Measurements from ENCODE around the gene PLA2G3. TPM values are rescaled to one million over a fixed set of nuclear protein-coding genes. Genes with fewer than 3 reads are reported as not detected.
"Not testable (repeated sequence)": the region's sequence is repeated elsewhere in the genome, so short reads cannot be mapped to it uniquely, and the experiment has no call there.

Gene PLA2G3
- polyA plus RNA-seq, 1 donor from 2014 or later: not detected

DNA sequence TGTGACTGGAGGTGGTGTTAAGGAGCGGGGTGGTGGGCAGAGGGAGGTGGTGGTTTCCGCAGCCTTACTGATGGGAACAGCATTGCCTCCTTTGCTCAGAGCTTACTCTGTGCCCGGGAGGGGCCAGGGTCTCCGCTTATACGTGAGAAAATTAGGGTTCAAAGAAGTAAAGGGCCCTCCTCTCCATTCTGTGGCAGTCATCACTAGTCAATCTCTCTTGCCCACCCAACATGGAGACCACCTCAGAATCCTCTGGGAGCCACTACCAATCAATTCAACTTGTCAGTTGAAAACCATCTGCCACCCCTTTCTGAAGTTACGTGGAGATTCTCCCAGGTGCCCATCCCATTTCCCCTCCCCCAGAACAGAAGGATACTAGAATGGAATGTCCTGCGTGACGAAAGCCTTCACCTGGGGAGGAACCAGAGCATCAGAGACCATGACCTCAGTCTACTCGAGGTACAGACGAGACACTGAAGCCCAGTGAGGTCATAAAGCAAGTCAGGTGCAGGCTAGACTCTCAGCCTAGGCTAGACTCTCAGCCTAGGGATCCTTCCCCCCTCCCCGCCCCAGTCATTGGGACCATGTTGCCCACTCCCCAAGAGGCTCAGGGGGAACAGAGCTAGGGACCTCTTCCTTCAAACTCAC is 34.9 kb downstream of the PLA2G3 start:
- Mint-ChIP-seq H3K27ac (peak overlapping the region in 2 of 3 donors; percentile 31 to 69), H3K4me3 (peak overlapping the region in 2 of 4 donors; percentile 32 to 100), H3K9me3 (no peaks in the 10 kb centered on the region), H3K36me3 (peaks cover 2% of the 10 kb centered on the region), H3K27me3 (peaks cover 3% of the 10 kb centered on the region), H3K4me1 (peaks cover 9 to 21% (median 15%) of the 10 kb centered on the region in 3 donors)

DNA sequence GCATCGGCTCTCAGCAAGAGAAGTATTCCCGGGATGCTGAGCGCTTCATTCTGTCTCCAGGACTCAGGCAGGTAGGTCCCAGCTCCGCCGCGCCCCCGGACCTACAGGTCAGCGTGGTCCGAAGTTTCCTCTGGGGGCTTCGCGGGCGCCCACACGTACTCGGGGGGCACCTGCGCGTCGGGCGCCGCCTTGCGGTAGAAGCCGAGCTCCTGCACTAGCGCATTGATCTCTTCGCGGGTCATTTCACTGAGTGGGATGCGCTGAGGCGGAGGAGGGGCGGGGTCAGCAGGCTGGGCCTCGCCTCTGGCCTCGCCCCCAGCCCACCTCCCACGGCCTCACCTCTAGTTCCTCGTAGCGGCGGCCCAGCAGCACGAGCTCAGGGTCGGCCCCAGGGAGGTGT is 35.4 kb downstream of the PLA2G3 start:
- Mint-ChIP-seq H3K4me1 (peaks cover 9 to 21% (median 15%) of the 10 kb centered on the region in 3 donors), H3K4me3 (peak overlapping the region in 1 of 4 donors; percentile 100), H3K27me3 (peaks cover 3% of the 10 kb centered on the region), H3K27ac (no peak overlapping the region), H3K9me3 (no peaks in the 10 kb centered on the region), H3K36me3 (peaks cover 2% of the 10 kb centered on the region)

DNA sequence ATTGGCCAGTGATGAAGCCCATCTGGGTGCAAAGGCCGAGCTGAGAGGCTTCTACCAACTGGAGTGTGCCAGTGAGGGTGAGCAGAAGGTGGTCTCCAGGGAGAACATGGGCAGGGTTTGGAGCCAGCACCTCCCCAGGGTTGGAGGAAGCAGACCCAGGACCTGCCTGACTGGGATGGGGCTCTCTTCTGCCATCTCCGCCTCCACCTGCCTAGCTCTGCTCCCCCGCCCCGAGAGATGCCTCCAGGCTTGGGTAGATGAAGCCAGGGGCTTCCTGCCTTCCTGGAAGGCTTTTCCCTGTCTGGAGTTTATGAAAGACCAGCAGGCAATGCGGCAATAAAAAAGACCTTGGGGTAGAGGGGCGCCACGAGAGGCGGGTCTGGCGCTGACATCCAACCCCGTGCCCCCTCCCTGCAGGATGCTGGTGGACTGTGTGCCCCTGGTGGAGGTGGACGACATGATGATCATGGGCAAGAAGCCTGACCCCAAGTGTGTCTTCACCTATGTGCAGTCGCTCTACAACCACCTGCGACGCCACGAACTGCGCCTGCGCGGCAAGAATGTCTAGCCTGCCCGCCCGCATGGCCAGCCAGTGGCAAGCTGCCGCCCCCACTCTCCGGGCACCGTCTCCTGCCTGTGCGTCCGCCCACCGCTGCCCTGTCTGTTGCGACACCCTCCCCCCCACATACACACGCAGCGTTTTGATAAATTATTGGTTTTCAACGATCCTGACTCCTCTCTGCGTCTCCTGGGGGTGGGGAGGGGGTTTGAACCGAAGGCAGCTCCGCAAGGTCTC is 36.2 kb downstream of the PLA2G3 start:
- H3K27me3 Mint-ChIP-seq: peaks cover 3% of the 10 kb centered on the region
- no peak overlapping the region for H3K4me3 Mint-ChIP-seq
- peaks cover 9 to 21% (median 15%) of the 10 kb centered on the region in 3 donors for H3K4me1 Mint-ChIP-seq

DNA sequence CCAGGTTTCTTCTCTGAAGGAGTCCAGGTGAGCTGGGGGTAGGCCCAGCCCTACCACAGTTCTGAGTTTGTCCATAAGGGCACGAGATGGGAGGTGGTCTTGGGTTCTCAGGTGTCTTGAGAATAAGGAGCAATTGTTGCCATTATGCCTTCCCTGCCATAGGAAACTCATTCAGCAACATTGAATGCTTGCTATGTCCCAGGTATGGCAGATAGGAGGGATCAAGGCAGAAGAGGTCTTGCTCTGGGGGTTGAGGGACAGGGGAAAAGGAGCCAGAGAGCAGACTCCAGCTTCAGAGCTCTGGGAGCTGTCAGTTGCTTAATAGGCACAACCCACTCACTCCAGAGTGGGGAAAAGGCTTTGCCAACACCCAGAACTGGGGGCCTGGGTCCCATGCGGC is 37.2 kb downstream of the PLA2G3 start:
- Mint-ChIP-seq H3K27ac (peak overlapping the region in 1 of 3 donors; percentile 48), H3K36me3 (peaks cover 2% of the 10 kb centered on the region), H3K4me3 (peak overlapping the region in 1 of 4 donors; percentile 40), H3K27me3 (peaks cover 3% of the 10 kb centered on the region), H3K9me3 (no peaks in the 10 kb centered on the region), H3K4me1 (peaks cover 9 to 19% (median 15%) of the 10 kb centered on the region in 3 donors)

More for the DNA sequence above, 36.2 kb downstream of the PLA2G3 start:
- H3K27ac Mint-ChIP-seq: peak overlapping the region in 2 of 3 donors; percentile 48 to 66
- H3K9me3 Mint-ChIP-seq: no peaks in the 10 kb centered on the region
- peaks cover 2% of the 10 kb centered on the region for H3K36me3 Mint-ChIP-seq

DNA sequence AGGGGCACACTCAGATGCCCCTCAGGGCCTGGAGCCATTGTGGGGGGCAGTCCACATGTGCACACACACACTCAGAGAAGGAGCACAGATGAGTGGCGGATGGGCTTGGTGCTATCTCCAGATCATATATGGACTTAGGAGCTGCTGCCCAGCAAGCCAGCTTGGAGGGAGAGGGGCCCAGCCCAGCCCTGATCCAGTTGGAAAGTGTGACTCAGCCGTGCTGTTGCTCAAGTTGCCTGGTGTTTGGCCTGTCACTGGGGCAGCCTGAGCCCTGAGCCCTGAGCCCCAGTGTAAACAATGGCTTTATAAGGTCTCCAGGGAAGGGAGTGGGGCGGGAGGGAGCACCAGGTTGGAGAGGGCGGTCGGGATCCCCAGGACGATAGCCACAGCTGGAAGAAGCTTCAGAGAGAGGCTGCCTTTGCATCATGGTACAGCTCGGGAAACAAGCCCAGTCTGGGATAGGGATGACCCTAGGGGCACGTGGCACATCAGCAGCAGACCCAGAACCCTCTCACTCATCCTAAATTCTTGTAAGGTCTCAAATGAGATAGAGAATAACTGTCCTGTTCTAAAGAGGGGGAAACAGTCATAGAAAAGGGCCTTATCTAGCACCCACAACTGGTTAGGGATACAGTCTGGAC is 37.7 kb downstream of the PLA2G3 start:
- H3K4me3 Mint-ChIP-seq: peak overlapping the region in 1 of 4 donors; percentile 40
- H3K27me3 Mint-ChIP-seq: peaks cover 3% of the 10 kb centered on the region
- H3K9me3 Mint-ChIP-seq: no peaks in the 10 kb centered on the region
- no peak overlapping the region for H3K27ac Mint-ChIP-seq
- H3K36me3 Mint-ChIP-seq: peaks cover 2% of the 10 kb centered on the region
- H3K4me1 Mint-ChIP-seq: peaks cover 3 to 14% (median 10%) of the 10 kb centered on the region in 3 donors

DNA sequence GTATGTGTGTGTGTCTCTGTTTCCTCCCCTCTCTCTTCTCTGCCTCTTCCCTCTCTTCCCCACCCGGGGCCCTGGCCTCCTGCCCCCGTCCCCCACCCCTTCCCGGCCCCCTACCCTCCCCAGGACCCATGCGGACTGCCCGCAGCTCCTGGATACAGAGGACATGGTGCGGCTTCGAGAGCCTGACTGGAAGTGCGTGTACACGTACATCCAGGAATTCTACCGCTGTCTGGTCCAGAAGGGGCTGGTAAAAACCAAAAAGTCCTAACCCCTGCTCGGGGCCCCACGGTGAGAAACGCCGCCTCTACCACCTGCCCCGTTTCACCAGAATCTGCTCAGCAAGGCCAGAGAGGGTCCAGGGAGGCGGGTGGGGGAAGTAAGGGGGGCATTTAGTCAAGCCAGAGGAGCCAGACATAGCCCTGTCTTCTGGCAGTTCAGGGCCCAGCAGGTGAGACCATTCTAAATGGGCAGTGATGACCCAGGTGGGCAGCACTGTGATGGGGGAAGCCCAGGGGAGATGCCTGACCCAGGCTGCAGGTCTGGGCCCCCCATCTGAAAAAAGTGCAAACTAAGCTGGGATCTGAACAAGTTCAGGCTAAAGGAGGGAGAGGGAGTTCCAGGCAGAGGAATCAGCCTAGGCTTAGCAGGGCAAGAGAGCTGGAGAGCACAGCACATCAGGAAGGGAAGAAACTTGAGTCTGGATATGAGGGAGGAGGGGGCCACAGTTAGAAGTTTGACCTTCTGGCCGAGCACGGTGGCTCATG is 39.4 kb downstream of the PLA2G3 start:
- H3K27ac Mint-ChIP-seq: no peak overlapping the region
- peak overlapping the region in 1 of 4 donors; percentile 32 for H3K4me3 Mint-ChIP-seq
- peaks cover 0 to 5% (median 4%) of the 10 kb centered on the region in 3 donors for H3K4me1 Mint-ChIP-seq
- peaks cover 5% of the 10 kb centered on the region for H3K36me3 Mint-ChIP-seq
- H3K27me3 Mint-ChIP-seq: no peaks in the 10 kb centered on the region
- H3K9me3 Mint-ChIP-seq: no peaks in the 10 kb centered on the region

DNA sequence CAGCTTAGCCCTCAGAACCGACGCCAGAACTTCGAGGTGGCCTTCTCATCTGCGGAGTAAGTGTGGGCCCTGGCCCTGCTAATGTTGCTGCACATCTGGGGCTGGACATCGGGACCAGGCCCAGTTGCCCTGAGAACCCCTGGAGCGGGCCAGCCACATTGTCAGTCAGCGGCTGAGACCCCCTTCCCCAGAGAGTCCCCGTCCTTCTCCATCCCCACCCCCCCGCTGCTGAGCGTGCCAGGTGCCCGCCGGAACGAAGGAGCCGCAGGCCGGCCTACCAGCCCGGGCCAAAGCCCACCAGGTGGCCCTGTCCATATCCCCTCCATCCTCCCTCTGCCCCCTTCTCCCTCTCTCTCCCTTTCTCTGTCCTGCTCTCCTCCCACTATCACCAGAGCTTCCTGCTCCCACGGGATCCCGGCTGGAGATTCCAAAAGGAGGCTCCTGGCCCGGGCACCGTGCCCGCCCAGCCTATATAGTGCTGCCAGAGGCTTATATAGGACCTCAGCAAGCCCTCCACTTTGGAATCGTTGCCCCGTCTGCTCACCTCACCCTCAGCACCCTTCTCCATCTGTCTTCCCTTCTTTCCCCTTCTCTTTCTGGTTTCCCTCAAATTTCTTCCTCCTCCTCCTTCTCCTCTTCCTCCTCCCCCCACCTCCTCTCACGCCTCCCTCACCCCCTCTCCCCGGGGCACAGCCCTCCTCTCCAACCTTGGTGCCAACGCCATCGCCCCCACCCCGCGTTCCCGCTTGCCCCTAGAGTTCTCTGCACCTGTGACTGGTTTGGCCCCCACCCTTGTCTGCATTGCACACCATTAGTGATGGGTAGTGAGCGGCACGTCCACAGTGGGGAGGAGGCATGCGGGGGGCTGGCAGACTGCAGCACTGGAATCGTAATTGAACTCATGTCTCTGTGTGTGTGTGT is 40.2 kb downstream of the PLA2G3 start:
- Mint-ChIP-seq H3K27me3 (no peaks in the 10 kb centered on the region), H3K27ac (peak overlapping the region in 1 of 3 donors; percentile 42), H3K9me3 (no peaks in the 10 kb centered on the region), H3K4me3 (peak overlapping the region in 1 of 4 donors; percentile 32), H3K36me3 (peaks cover 3% of the 10 kb centered on the region), H3K4me1 (no peaks in the 10 kb centered on the region)

DNA sequence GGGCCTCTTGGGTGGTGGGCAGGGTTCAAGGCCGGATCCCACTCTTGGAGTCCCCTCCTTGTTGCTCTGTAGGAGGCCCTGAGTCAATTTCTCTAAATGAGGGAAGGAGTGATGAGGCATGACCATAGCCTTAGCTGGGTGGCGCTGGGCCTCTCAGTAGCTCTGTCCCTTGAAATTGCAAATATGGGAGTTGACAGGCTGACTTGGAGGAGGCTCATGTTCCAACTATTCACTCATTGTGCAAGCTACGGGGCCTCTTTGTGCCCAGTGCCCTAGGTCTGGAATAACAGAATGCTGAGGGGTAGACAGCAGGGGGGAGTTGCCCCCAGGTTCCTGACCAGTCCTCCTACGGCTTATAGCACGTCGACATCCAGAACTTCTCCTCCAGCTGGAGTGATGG is 40.9 kb downstream of the PLA2G3 start:
- Mint-ChIP-seq H3K9me3 (no peaks in the 10 kb centered on the region), H3K4me1 (no peaks in the 10 kb centered on the region), H3K27me3 (no peaks in the 10 kb centered on the region), H3K36me3 (peaks cover 3% of the 10 kb centered on the region), H3K27ac (no peak overlapping the region), H3K4me3 (no peak overlapping the region)

DNA sequence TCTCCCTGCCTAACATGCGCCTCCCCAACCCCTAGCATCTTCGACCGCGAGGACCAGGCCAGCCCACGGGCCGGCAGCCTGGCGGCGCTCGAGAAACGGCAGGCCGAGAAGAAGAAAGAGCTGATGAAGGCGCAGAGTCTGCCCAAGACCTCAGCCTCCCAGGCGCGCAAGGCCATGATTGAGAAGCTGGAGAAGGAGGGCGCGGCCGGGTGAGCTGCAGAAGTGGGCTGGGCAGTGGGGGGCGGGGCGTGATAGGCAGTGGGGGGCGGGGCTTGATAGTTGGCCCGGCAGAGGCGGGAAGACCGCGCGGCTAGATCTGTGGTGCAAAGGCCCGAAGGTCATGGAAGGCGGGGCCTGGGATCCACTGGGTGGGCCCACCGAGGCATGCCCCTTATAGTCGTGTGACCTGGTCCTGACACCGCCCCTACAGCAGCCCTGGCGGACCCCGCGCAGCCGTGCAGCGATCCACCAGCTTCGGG is 41.6 kb downstream of the PLA2G3 start:
- no peak overlapping the region for H3K4me3 Mint-ChIP-seq
- no peaks in the 10 kb centered on the region for H3K9me3 Mint-ChIP-seq
- no peaks in the 10 kb centered on the region for H3K4me1 Mint-ChIP-seq
- peaks cover 3% of the 10 kb centered on the region for H3K36me3 Mint-ChIP-seq
- no peak overlapping the region for H3K27ac Mint-ChIP-seq
- H3K27me3 Mint-ChIP-seq: no peaks in the 10 kb centered on the region

DNA sequence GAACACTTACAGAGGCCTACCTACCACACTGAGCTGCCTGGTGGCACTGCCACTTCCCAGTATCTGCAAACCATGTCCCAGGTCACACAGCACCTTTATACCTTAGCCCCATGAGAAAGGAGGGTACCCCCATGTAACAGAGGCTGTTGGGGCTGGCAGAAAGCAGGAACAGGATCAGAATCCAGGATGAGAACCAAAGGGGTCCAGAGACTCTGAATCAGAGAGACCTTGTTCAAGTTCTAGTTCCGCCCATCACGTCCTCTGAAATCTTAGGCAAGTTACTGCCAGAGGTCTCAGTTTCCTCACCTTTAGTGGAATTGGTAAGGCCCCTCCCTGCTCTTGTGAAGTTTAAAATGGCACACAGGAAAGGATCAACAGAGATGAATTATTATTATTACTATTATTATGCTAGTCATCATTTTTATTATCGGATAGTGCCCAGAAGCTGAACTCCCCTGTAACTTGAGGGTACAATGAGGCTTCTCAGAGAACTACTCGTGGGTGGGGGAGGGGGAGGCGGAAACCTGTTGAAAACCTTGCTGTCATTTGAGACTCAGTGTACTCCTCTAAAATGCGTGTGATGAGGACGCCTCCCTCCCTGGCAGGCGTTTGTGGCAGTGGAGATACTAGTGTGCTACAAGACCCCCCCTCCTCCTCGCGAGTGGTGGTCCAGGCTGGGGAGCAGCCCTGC is 42.2 kb downstream of the PLA2G3 start:
- no peak overlapping the region for H3K4me3 Mint-ChIP-seq
- no peaks in the 10 kb centered on the region for H3K9me3 Mint-ChIP-seq
- H3K27ac Mint-ChIP-seq: no peak overlapping the region
- H3K4me1 Mint-ChIP-seq: no peaks in the 10 kb centered on the region
- H3K27me3 Mint-ChIP-seq: no peaks in the 10 kb centered on the region
- H3K36me3 Mint-ChIP-seq: peaks cover 3% of the 10 kb centered on the region

DNA sequence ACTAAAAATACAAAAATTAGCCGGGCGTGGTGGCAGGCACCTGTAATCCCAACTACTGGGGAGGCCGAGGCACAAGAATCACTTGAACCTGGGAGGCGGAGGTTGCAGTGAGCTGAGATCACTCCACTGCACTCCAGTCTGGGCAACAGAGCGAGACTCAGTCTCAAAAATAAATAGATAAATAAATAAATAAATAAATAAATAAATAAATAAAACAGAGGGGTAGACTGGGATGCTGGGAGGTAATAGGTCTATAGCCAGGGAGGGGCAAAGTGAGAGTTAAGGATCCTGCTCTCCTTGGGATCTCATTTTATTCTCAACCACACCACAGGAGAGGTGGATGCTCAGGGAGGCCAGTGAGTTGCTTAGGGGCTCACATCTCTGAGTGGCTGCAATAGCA is 42.8 kb downstream of the PLA2G3 start:
- H3K4me3 Mint-ChIP-seq, H3K27me3 Mint-ChIP-seq, H3K27ac Mint-ChIP-seq, H3K4me1 Mint-ChIP-seq, H3K36me3 Mint-ChIP-seq, H3K9me3 Mint-ChIP-seq: not testable (repeated sequence)

DNA sequence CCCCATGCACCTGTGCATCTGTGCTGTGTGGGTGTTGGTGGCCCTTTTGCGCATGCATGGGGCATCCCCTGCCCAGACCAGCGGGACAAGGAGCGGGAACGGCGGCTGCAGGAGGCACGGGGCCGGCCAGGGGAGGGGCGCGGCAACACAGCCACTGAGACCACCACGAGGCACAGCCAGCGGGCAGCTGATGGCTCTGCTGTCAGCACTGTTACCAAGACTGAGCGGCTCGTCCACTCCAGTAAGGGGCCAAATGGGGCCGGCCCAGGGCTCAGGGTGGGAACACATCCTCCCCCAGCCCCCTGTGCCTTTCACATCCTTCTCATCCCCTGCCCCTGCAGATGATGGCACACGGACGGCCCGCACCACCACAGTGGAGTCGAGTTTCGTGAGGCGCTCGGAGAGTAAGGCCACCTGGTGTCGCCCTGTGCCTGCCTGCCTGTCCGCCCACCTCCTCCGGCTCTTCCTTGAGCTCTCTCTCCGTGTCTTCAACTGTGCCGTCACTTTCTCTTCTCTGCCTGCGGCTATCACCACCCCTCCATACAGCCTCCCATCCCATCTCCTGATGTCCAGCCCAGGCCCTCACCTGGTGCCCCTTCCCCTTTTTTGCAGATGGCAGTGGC is 43.5 kb downstream of the PLA2G3 start:
- H3K4me3 Mint-ChIP-seq: no peak overlapping the region

DNA sequence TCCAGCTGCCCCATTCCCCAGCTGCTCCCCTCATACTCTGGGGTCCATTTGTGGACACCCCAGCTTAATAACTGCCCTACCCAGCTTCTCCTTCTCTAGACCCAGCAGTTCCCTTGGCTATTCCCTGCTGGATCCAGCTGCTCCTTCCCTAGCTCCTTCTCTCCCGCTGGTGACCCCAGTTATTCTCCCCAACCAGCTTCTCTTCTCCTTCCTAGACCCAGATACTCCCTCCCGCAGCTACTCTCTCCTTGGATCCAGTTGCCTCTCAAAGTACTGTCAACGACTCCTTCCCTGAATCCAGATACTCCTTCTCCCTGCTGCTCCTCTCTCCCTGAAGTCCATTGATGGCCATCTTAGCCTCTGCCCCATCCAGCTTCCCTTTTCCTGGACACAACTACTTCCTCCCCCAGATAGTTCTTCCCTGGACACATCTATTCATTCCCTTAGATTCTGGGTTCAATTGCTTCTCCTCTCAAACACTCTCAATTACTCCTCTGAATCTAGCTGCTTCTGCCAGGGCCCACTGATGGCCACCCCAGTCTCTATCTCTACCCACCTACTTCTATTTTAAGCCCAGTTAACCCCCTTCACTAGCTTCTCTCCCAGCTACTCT is 44.6 kb downstream of the PLA2G3 start:
- H3K9me3 Mint-ChIP-seq: no peaks in the 10 kb centered on the region
- H3K4me1 Mint-ChIP-seq: peaks cover 0 to under 1% (median 0%) of the 10 kb centered on the region in 3 donors
- H3K27me3 Mint-ChIP-seq: no peaks in the 10 kb centered on the region
- no peak overlapping the region for H3K4me3 Mint-ChIP-seq
- H3K27ac Mint-ChIP-seq: no peak overlapping the region
- H3K36me3 Mint-ChIP-seq: peaks cover 3% of the 10 kb centered on the region

More for the DNA sequence above, 43.5 kb downstream of the PLA2G3 start:
- Mint-ChIP-seq H3K27me3 (no peaks in the 10 kb centered on the region), H3K9me3 (no peaks in the 10 kb centered on the region), H3K4me1 (no peaks in the 10 kb centered on the region), H3K36me3 (peaks cover 3% of the 10 kb centered on the region), H3K27ac (no peak overlapping the region)

All from IgD-negative memory B cell (primary cell).